Keratinocyte (primary cell): ENCODE measurements around the gene TMEM52.

ENCODE experiments used
- CTCF ChIP-seq, 3 experiments: IDR thresholded peaks in 1 of 3; conservative IDR thresholded peaks in 1 of 3; optimal IDR thresholded peaks in 1 of 3; 2 replicates in 2 of 3; 3 replicates in 1 of 3; pipeline versions ENCODE3 to v1.5.1; 2011; ENCODE audit warnings: low read length in 3 of 3, mild to moderate bottlenecking in 3 of 3, moderate library complexity in 2 of 3, control low read depth in 1 of 3, inconsistent platforms in 1 of 3; ENCODE audit not compliant: insufficient read depth in 2 of 3; ENCODE audit errors: extremely low read depth in 1 of 3
- EZH2 ChIP-seq: IDR thresholded peaks from one replicate; pipeline ENCODE4 v1.6.1; 2012; ENCODE audit warnings: inconsistent platforms, mild to moderate bottlenecking, low read length, moderate library complexity

- TF ChIP-seq CTCF (optimal IDR thresholded peaks at IDR 0.05 in 1 of 3, IDR thresholded peaks at IDR 0.05 in 1 of 3, conservative IDR thresholded peaks at IDR 0.05 in 1 of 3; ENCODE audit: extremely low read depth in 1 of 3, insufficient read depth in 2 of 3, low read length in 3 of 3) (no peak), EZH2 (no peak)
These were observed 8.0 kb upstream of the TMEM52 start for GRCh38 chr1:1926886-1927660.
